NCI-H2227 (cell line): Measurements from ENCODE around the gene IP6K3.

Experiments used
- DNase-seq: peaks from one replicate; lab custom pipeline; 2025; ENCODE audit not compliant: unreplicated experiment; lab: John Stamatoyannopoulos, UW

IP6K3 gene

GRCh38 chr6:33778444-33779121 is 31.9 kb upstream of the IP6K3 start:
- no peak for DNase-seq

GRCh38 chr6:33777398-33778388 is 31.0 kb upstream of the IP6K3 start:
- no peak for DNase-seq

DNA sequence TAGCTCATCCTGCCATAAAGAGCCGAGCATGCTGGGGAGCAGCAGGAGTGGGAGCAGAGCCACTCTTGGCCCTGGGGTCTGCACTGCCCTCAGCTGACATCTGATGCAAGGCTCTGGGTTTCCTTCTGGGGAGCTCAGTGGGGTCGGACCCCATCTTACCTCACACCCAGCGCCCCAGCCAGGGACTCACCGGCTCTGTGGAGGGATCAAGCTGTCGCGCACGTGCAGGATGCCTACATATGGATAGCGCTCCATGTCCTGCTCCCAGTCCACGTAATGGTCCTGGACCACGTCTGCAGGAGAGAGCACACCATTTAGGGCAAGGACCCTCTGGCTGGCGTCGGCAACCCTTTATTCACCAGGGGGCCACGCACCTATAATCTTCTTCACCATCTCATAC is 30.1 kb upstream of the IP6K3 start:
- no peak for DNase-seq

- no peak for DNase-seq
These were observed 29.5 kb upstream of the IP6K3 start for GRCh38 chr6:33776186-33776585.

GRCh38 chr6:33774774-33775173 is 28.1 kb upstream of the IP6K3 start:
- DNase-seq: no peak

DNA sequence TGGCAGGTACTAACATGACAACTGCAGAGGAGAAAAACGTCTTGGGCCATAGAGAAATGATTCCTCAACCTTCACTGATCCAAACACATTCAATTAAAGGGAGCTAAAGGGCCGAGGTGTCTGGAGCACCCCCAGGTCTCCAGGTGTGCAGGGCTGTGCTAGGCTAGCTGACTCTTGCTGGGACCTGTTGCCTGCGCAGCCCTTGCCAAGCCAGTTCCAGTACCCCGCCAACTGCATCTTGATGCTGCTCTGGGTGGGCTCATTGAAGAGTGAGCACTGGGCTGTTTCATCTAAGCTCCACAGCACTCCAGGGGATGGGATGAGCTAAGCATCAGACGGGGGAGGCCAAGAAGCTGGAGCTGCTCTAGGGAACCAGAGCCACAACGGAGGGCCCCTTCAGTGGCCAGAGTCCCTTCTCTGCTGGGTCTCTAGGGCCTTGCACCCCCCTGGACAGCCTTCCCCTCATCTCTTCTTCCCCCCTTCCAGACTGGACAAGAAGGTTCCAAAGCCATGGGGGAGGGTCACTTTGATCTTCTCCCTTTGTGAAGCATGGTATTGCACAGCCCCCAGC is 26.3 kb upstream of the IP6K3 start:
- no peak for DNase-seq

DNA sequence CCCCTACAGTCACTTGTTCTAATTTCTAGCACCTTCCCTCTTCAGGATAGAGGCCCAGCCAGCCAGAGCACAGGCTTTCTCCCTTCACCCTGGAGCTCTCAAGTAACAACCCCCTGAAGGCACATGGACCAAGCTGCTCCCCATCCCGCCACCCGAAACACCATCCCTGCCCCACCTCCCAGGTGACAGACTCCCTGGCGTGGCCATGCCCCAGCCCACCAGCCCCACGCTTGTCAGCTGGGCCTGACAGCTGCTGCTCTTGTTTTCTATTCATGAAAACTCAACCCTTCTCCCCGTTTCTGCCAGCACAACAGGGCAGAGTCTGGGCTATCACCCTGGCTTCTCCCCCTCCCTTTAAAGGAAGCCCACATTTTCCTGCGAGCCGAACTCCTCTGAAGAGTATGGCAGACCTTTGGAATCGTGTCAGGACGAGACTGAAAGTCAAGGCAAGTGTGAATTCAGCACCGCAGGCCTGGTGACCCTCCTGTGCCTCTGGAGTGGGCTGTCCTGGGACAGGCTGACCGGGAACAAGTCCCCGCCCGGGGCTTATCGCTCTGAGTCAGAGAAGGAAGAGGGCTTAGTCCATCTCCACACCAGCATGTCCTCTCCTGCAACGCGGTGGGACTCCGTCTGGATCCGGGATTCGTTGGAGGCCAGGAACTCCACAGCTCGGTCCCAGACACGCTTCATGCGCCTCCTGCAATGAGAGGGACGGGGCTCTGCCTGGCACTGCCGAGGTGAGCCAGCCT is 25.6 kb upstream of the IP6K3 start:
- DNase-seq: no peak

- DNase-seq: peak; percentile 89
These were observed 24.7 kb upstream of the IP6K3 start for GRCh38 chr6:33771146-33772081.

GRCh38 chr6:33770833-33771145 is 24.1 kb upstream of the IP6K3 start:
- no peak for DNase-seq

GRCh38 chr6:33770124-33770832 is 23.6 kb upstream of the IP6K3 start:
- DNase-seq: no peak

DNA sequence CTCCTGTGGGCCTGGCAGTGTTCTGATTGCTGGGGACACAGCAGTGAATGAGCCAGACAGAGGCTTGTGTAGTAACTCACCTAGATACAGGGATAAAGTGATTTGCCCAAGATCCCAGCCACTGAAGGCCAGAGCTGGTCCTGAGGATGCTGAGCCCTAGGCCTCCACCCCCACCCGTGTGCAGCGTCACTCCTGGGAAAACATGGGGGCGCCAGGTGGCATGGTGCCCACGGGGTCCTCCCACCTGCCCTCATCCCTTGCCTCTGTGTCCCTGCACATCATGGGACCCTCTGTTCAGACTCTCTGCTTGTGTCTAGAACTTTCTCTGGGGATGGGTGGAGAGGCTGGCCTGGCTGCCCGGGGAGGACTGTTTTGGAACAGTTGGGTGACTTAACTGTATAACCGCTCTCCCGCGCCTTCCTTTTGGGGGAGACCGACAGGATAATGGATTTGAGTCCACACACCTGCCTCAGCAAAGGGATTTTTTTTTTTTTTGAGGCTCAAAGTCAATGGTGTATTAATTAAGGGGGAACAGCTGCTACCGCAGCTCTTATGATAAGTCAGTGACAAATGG is 22.6 kb upstream of the IP6K3 start:
- no peak for DNase-seq

GRCh38 chr6:33768644-33769120 is 22.0 kb upstream of the IP6K3 start:
- DNase-seq: peak; percentile 68

DNA sequence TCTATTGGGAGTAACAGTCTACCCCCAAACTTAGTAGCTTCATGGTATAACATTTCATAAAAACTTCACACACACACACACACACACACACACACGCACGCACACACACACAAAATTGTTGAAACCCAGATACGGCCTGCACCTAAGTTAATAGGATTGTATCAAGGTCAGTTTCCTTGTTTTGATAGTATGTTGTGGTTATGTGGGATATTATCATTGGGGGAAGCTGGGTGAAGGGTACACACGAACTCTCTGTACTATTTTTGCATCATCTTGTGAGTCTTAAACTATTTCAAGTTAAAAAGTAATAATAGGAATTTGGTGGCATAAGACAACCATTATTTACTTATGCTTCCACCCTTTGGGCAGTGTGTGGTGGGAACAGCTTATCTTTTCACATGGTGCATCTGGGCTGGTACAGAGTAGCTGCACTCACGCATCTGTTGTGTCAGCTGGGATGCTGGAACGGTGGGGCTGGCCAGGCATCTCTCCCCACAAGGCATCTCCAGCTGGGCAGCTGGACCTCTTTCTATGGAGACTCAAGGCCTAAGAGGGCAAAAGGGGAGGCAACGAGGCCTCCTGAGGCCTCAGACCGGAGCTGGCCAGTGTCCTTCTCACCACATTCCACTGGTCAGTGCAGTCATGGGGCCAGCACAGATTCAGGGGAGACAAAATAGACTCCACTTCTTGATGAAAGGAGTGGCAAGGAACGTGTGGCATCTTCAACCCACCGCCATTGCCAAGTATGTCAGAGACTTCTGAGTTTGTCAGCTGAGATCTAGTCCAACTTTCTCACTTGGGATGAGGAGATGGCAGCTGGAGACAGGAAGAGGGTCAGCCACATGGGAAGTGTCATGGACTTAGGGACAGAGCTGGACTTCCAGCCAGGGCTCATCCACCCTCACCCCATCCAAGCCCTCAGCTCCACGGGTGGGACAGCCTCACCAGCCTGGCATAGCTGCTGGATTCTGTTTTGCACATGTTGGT is 20.5 kb upstream of the IP6K3 start:
- DNase-seq: no peak

DNA sequence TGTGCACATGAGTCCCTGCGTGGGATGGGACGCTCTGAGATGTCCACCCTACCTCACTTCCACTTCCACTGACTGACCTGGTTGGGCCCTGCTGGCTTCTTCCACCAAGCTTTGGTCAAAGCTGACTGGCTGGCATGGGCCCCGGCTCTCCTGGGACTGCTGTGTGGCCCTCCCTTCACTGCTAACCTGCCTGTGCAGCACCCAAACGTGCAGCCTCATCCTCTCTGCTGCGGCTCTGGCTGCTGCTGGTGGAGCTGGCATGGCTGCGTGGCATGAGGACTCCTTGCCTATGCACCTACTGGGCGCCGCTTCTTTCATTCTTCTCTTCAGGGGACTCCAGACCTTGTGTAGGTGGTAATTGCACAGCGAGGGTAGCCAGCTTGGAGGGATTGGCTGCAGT is 18.7 kb upstream of the IP6K3 start:
- no peak for DNase-seq

- no peak for DNase-seq
These were observed 17.3 kb upstream of the IP6K3 start for GRCh38 chr6:33764036-33764435.

GRCh38 chr6:33763483-33763882 is 16.8 kb upstream of the IP6K3 start:
- DNase-seq: no peak

GRCh38 chr6:33762713-33763112 is 16.0 kb upstream of the IP6K3 start:
- DNase-seq: no peak
